Heart right ventricle (tissue), 16 donors: Measurements from ENCODE around the gene MYLK. TPM values are rescaled to one million over a fixed set of nuclear protein-coding genes. Genes with fewer than 3 reads are reported as not detected.

Experiments
- ATAC-seq, 8 donors: fragments of 200-7000 bp; cut with Tn5 transposase; one replicate each; pipeline ENCODE4 v1.9.1; 2020; ENCODE audit warnings: mild to moderate bottlenecking in 8 of 8, moderate library complexity in 8 of 8, moderate number of reproducible peaks in 1 of 8
- DNase-seq, 2 donors: peaks; one replicate each; pipeline ENCODE4 v3.0.0-alpha.2; 2020
- H3K27ac ChIP-seq, 10 donors: fragments of 200-600 bp; sonication (generic) in 2 of 10; one replicate each; pipeline versions ENCODE4 v1.5.0 to v1.8.0; 2020 to 2022; ENCODE audit warnings: mild to moderate bottlenecking in 3 of 10
- H3K27me3 ChIP-seq, 7 donors: fragments of 200-600 bp; one replicate each; pipeline ENCODE4 v1.8.0; 2021 to 2022; ENCODE audit warnings: mild to moderate bottlenecking in 2 of 7
- H3K36me3 ChIP-seq, 9 donors: fragments of 200-600 bp; sonication (generic) in 1 of 9; one replicate each; pipeline versions ENCODE4 v1.5.0 to v1.8.0; 2020 to 2022; ENCODE audit warnings: mild to moderate bottlenecking in 2 of 9
- H3K4me1 ChIP-seq, 9 donors: fragments of 200-600 bp; sonication (generic) in 1 of 9; one replicate each; pipeline versions ENCODE4 v1.5.0 to v1.8.0; 2020 to 2022; ENCODE audit warnings: mild to moderate bottlenecking in 4 of 9
- H3K4me3 ChIP-seq, 10 donors: fragments of 200-600 bp; sonication (generic) in 2 of 10; one replicate each; pipeline versions ENCODE4 v1.5.0 to v1.8.0; 2020 to 2022; ENCODE audit warnings: mild to moderate bottlenecking in 7 of 10, moderate library complexity in 2 of 10
- H3K9me3 ChIP-seq, 11 donors: fragments of 200-600 bp in 10 of 11; sonication (generic) in 2 of 11; one replicate each; pipeline versions ENCODE4 v1.5.0 to v1.8.0; 2013 to 2022; ENCODE audit warnings: mild to moderate bottlenecking in 2 of 11, control low read depth in 1 of 11, moderate library complexity in 1 of 11
- CTCF ChIP-seq, 9 donors: fragments of 200-600 bp; sonication (generic) in 2 of 9; IDR thresholded peaks; one replicate each; pipeline versions ENCODE4 v1.5.0 to v1.8.0; 2021 to 2022; ENCODE audit warnings: antibody characterized with exemption in 9 of 9, mild to moderate bottlenecking in 5 of 9, moderate library complexity in 1 of 9
- WGBS, 2 donors: extraction: QIAGEN DNeasy Blood & Tissue Kit; methylation state at CpG; one replicate each; pipeline ENCODE4 v1.1.7; 2013; ENCODE audit warnings: inconsistent platforms in 1 of 2; 5-methylcytosine and 5-hydroxymethylcytosine counted together
- intact Hi-C, 10 donors: fragments of 100-400 bp; cut with DNase I; formaldehyde crosslinking; loops; one replicate each; pipeline versions ENCODE4 v1.11.1 to v1.14.2; 2022
- polyA plus RNA-seq, 2 donors: library from polyadenylated mRNA; stranded (reverse); fragments of 200-250 nt; gene quantifications; one replicate each; pipeline ENCODE4 v1.2.3, GENCODE V29; 2013
- total RNA-seq, 10 donors: library from RNA; stranded (reverse); fragmentation: NEBNext Ultra II Directional in 3 of 10; extraction: Animal tissue kit (Norgen Biotek cat#: 25700) in 3 of 10; gene quantifications; one replicate each; pipeline versions ENCODE4 v1.2.1 to v1.2.4, GENCODE V29; 2021 to 2023
- donor health status: Arrhythmogenic right ventricular cardiomyopathy.
- donor health status: ischemic (EF 13 %, LVEDD 7.1; RV severe dilation, severe dysfunction).
- donor health status: healthy with polysubstance abuse.
- donor health status: DM: no; HTN: yes; CAD: no.
- donor health status: DM: no; HTN: no; CAD: no.
- donor health status: ischemic (EF 25% LVEDD 6.9; RV normal size, moderate dysfunction).
- donor health status: ischemic (EF 25% LVEDD 5.7; RV mildly dilated, moderate dysfunction).
- donor health status: healthy.
- donor health status: DM: yes; HTN: yes; CAD: no.
- donor health status: Ischemic cardiomyopathy.
- donor health status: ischemic (EF 35%, LVEDD 5.7; RV mildly dilated, moderate dysfunction).
- donor health status: nonischemic (EF 11% LVEDD 7.7; RV severe dilation, severe dysfunction).
- donor health status: DM: yes; HTN: yes; CAD: no.
- donor health status: PGD.
- donor health status: ischemic (EF 29% LVEDD 5.4; RV normal size, mild dysfunction).
- donor health status: nonischemic (EF 23%, LVEDD 6.1; RV moderate dilation, normal function).

MYLK gene
- total and polyA plus RNA-seq, 12 donors = 5.6 to 20.6 (median 11.6) TPM

- intact Hi-C loops = no loop called here
- Histone ChIP-seq H3K36me3 (peaks cover 0 to 74% (median 12%) of the 10 kb centered on the region in 9 donors), H3K27me3 (no peaks in the 10 kb centered on the region), H3K4me1 (no peaks in the 10 kb centered on the region), H3K4me3 (no peak overlapping the region), H3K9me3 (peaks cover 0 to 30% (median 4%) of the 10 kb centered on the region in 11 donors), H3K27ac (no peak overlapping the region)
- no peak for ATAC-seq
- DNase-seq = no peak
- TF ChIP-seq CTCF (IDR thresholded peaks at IDR 0.05) = no peak
Observed at GRCh38 chr3:123926396-123926795, 42.3 kb upstream of the MYLK start.

- no peak for TF ChIP-seq CTCF (IDR thresholded peaks at IDR 0.05)
- no peaks in the 10 kb centered on the region for H3K4me1 ChIP-seq
- ATAC-seq (no peak), DNase-seq (no peak)
- no peak overlapping the region for H3K27ac ChIP-seq
- intact Hi-C loops = no loop called here
- H3K4me3 ChIP-seq = no peak overlapping the region
- H3K36me3 ChIP-seq = peaks cover 0 to 66% (median 5%) of the 10 kb centered on the region in 9 donors
- peaks cover 0 to 49% (median 17%) of the 10 kb centered on the region in 11 donors for H3K9me3 ChIP-seq
- no peaks in the 10 kb centered on the region for H3K27me3 ChIP-seq
Observed at GRCh38 chr3:123920868-123921267, 36.7 kb upstream of the MYLK start.

GRCh38 chr3:123920383-123920782 is 36.3 kb upstream of the MYLK start:
- WGBS, 2 donors = 98 to 100% methylated on average over 1 of the region's 1 CpG
- intact Hi-C loops = no loop called here
- Histone ChIP-seq H3K36me3 (peaks cover 0 to 66% (median 7%) of the 10 kb centered on the region in 9 donors), H3K27ac (no peak overlapping the region), H3K27me3 (no peaks in the 10 kb centered on the region), H3K9me3 (peaks cover 0 to 49% (median 17%) of the 10 kb centered on the region in 11 donors), H3K4me3 (no peak overlapping the region), H3K4me1 (no peaks in the 10 kb centered on the region)
- ATAC-seq (no peak), DNase-seq (no peak)
- TF ChIP-seq CTCF (IDR thresholded peaks at IDR 0.05) = no peak

GRCh38 chr3:123919353-123919752 is 35.2 kb upstream of the MYLK start:
- Histone ChIP-seq H3K9me3 (peaks cover 0 to 46% (median 17%) of the 10 kb centered on the region in 11 donors), H3K4me1 (no peaks in the 10 kb centered on the region), H3K4me3 (no peak overlapping the region), H3K27me3 (no peaks in the 10 kb centered on the region), H3K27ac (no peak overlapping the region), H3K36me3 (peaks cover 0 to 65% (median 12%) of the 10 kb centered on the region in 9 donors)
- intact Hi-C loops = no loop called here
- TF ChIP-seq CTCF (IDR thresholded peaks at IDR 0.05) = no peak
- DNase-seq (no peak), ATAC-seq (no peak)
- WGBS, 2 donors = 96 to 99% methylated on average over 3 of the region's 3 CpGs
